Measurements from ENCODE around the gene C2CD4C. TPM values are rescaled to one million over a fixed set of nuclear protein-coding genes. Genes with fewer than 3 reads are reported as not detected.

C2CD4C gene
- total and polyA plus RNA-seq, 2 donors (not counting 3 experiments of a cell fraction or from before 2014, with no cell fraction given): 0.25 to 0.38 TPM

DNA sequence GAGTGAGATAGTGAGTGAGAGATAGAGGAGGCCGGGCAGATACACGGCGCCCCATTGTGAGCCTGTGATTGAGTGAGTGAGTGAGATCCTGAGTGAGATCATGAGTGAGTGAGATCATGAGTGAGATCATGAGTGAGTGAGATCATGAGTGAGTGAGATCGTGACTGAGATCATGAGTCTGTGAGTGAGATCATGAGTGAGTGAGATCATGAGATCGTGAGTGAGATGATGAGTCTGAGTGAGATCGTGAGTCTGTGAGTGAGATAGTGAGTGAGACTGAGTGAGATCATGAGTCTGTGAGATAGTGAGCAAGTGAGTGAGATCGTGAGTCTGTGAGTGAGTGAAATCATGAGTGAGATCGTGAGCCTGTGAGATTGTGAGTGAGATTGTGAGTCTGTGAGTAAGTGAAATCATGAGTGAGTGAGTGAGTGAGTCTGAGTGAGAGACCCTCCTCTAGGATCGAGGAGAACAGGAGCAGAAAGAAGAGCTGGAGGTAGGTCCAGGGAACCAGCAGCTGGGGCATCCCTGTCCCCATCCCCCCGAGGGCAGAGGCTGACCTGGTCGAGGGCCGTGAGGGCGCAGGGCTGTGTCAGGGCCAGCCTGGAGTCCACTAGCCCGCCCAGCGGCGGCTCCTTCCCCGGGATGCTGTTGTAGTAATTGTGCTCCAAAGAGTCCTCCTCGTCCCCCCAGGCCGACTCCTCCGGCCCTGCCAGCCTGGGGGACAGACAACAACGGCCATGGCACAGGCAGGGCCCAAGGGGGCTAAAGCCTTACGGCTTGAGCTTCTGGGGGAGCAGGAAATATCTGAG is 25.4 kb upstream of the C2CD4C start:
- intact Hi-C loops (cut with micrococcal nuclease): no loop called here
- FAIRE-seq: no peak
- no TSS peak for BruUV-seq (replicated peaks)

More for the DNA sequence above, 25.4 kb upstream of the C2CD4C start:
- dilution Hi-C loops (cut with MboI; ENCODE audit: extremely low pct_ligation_motif_present, low sequenced_read_pairs): no loop called here
- H3K9me3 ChIP-seq (replicated peaks; ENCODE audit: control insufficient read depth, insufficient read depth, low read length): no peaks in the 10 kb centered on the region
- TF ChIP-seq, protein P1, sequence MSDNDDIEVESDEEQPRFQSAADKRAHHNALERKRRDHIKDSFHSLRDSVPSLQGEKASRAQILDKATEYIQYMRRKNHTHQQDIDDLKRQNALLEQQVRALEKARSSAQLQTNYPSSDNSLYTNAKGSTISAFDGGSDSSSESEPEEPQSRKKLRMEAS (IDR thresholded peaks at IDR 0.05; ENCODE audit: insufficient read depth, insufficient read length): no peak
- TF ChIP-seq GATA2 (IDR thresholded peaks at IDR 0.05; ENCODE audit: insufficient read depth, insufficient read length, low read depth, low read length) (no peak), MYC (IDR thresholded peaks at IDR 0.05; ENCODE audit: low read depth, low read length) (no peak), EZH2 (IDR thresholded peaks at IDR 0.05; ENCODE audit: borderline replicate concordance, low read depth, low read length, severe bottlenecking) (no peak), JUN (IDR thresholded peaks at IDR 0.05; ENCODE audit: borderline replicate concordance, insufficient read depth, insufficient read length, low read depth) (no peak), POLR2A (IDR thresholded peaks at IDR 0.05; ENCODE audit: low read depth, low read length) (no peak), POLR2AphosphoS5 (IDR thresholded peaks at IDR 0.05; ENCODE audit: insufficient read depth, low read depth, low read length) (no peak), FOS (IDR thresholded peaks at IDR 0.05; ENCODE audit: borderline replicate concordance, insufficient read depth, low read length) (no peak)
- TF ChIP-seq, protein P2, sequence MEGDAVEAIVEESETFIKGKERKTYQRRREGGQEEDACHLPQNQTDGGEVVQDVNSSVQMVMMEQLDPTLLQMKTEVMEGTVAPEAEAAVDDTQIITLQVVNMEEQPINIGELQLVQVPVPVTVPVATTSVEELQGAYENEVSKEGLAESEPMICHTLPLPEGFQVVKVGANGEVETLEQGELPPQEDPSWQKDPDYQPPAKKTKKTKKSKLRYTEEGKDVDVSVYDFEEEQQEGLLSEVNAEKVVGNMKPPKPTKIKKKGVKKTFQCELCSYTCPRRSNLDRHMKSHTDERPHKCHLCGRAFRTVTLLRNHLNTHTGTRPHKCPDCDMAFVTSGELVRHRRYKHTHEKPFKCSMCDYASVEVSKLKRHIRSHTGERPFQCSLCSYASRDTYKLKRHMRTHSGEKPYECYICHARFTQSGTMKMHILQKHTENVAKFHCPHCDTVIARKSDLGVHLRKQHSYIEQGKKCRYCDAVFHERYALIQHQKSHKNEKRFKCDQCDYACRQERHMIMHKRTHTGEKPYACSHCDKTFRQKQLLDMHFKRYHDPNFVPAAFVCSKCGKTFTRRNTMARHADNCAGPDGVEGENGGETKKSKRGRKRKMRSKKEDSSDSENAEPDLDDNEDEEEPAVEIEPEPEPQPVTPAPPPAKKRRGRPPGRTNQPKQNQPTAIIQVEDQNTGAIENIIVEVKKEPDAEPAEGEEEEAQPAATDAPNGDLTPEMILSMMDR (IDR thresholded peaks at IDR 0.05; ENCODE audit: extremely low read depth in 1 of 2, insufficient read depth in 1 of 2, low read depth in 1 of 2, low read length in 2 of 2): no peak
- no peaks in the 10 kb centered on the region for H4K20me1 ChIP-seq (replicated peaks; ENCODE audit: control insufficient read depth, extremely low read depth, insufficient read depth, low read length)
- H3K27me3 ChIP-seq (ENCODE audit: control insufficient read depth in 2 of 2, insufficient read depth in 2 of 2, low read length in 2 of 2): no peaks in the 10 kb centered on the region
- no peak overlapping the region for H3K4me3 ChIP-seq (replicated peaks in 1 of 3; ENCODE audit: insufficient read depth in 1 of 3, low read depth in 1 of 3, low read length in 3 of 3)
- no peak overlapping the region for H2AFZ ChIP-seq (ENCODE audit: low read depth, low read length)
- no peaks in the 10 kb centered on the region for H3K79me2 ChIP-seq (ENCODE audit: control insufficient read depth, insufficient read depth, low read length)
- H3K9me1 ChIP-seq (replicated peaks; ENCODE audit: control insufficient read depth, extremely low read depth, insufficient read depth, low read length): no peaks in the 10 kb centered on the region
- no peak overlapping the region for H3K9ac ChIP-seq (replicated peaks; ENCODE audit: extremely low read depth, insufficient read depth, low read length)
- no peaks in the 10 kb centered on the region for H3K36me3 ChIP-seq (ENCODE audit: control insufficient read depth in 2 of 2, extremely low read depth in 1 of 2, insufficient read depth in 2 of 2, low read length in 2 of 2)
- no peak for DNase-seq (ENCODE audit: low read depth, low spot score)
- H3K4me2 ChIP-seq (ENCODE audit: insufficient read depth, low read length): no peak overlapping the region
- H3K4me1 ChIP-seq (ENCODE audit: control insufficient read depth, extremely low read depth, insufficient read depth, low read length): no peaks in the 10 kb centered on the region
- ChIA-PET CTCF (no interaction called here), POLR2A (no interaction called here)
- H3K27ac ChIP-seq (ENCODE audit: insufficient read depth, low read depth, low read length): no peak overlapping the region

All from endothelial cell of umbilical vein (primary cell).